ENCODE results near the gene BMP2K. TPM values are rescaled to one million over a fixed set of nuclear protein-coding genes. Genes with fewer than 3 reads are reported as not detected.

The BMP2K gene
- total RNA-seq, 3 donors from 2014 or later (not counting 1 experiment from before 2014, with no cell fraction given) = 10.1 to 13.5 (median 11.7) TPM

GRCh38 chr4:78763251-78763650, 12.9 kb upstream of the BMP2K start:
- ATAC-seq = no peak
- no CpG with 5 or more reads among the region's 1 CpG for WGBS (ENCODE audit: insufficient coverage)

DNA sequence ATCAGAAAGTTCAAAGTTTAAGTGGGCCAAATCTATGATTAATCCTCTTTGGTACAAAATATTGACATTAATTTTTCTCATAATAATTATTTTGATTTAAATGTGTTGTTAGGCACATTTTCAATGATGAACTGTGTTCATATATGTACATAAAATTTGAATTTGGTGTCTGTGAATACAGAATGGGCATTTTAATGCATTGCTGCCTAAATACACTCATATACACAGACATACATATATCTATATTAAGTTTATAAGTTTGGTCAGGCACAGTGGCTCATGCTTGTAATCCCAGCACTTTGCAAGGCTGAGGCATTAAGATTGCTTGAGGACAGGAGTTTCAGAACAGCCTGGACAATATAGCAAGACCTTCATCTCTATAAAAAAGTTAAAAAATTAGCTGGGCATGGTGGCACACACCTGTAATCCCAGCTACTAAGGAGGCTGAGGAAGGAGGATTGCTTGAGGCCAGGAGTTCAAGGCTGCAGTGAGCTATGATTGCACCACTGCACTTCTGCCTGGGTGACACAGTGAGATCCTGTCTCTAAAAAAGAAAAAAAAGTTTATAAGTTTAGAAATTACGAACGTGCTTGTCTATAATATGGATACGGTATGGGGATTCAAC, 12.3 kb upstream of the BMP2K start:
- intact Hi-C loops (cut with micrococcal nuclease) = no loop called here
- no peak overlapping the region for H3K27ac ChIP-seq (ENCODE audit: low read length)

More at GRCh38 chr4:78763251-78763650, 12.9 kb upstream of the BMP2K start:
- DNase-seq = no peak
- Mint-ChIP-seq H3K27ac (no peak overlapping the region), H3K4me3 (no peak overlapping the region), H3K9me3 (no peaks in the 10 kb centered on the region), H3K27me3 (ENCODE audit: low read depth in 2 of 2) (peaks cover 5 to 19% of the 10 kb centered on the region in 2 donors), H3K36me3 (no peaks in the 10 kb centered on the region), H3K4me1 (no peaks in the 10 kb centered on the region)
- Histone ChIP-seq H3K4me1 (ENCODE audit: control insufficient read depth, insufficient read depth, low read length) (no peaks in the 10 kb centered on the region), H3K4me3 (ENCODE audit: low read length) (no peak overlapping the region), H3K9me3 (ENCODE audit: control insufficient read depth, insufficient read depth, low read length) (no peaks in the 10 kb centered on the region), H3K36me3 (ENCODE audit: control insufficient read depth, insufficient read depth, low read length) (no peaks in the 10 kb centered on the region), H3K27me3 (ENCODE audit: control insufficient read depth, insufficient read depth, low read length) (no peaks in the 10 kb centered on the region), H3K27ac (ENCODE audit: low read length) (no peak overlapping the region)
- intact Hi-C loops (cut with micrococcal nuclease) = no loop called here
- TF ChIP-seq, protein P1, sequence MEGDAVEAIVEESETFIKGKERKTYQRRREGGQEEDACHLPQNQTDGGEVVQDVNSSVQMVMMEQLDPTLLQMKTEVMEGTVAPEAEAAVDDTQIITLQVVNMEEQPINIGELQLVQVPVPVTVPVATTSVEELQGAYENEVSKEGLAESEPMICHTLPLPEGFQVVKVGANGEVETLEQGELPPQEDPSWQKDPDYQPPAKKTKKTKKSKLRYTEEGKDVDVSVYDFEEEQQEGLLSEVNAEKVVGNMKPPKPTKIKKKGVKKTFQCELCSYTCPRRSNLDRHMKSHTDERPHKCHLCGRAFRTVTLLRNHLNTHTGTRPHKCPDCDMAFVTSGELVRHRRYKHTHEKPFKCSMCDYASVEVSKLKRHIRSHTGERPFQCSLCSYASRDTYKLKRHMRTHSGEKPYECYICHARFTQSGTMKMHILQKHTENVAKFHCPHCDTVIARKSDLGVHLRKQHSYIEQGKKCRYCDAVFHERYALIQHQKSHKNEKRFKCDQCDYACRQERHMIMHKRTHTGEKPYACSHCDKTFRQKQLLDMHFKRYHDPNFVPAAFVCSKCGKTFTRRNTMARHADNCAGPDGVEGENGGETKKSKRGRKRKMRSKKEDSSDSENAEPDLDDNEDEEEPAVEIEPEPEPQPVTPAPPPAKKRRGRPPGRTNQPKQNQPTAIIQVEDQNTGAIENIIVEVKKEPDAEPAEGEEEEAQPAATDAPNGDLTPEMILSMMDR (IDR thresholded peaks at IDR 0.05) = no peak

GRCh38 chr4:78764498-78764961, 11.6 kb upstream of the BMP2K start:
- no peaks in the 10 kb centered on the region for H3K4me1 ChIP-seq (ENCODE audit: control insufficient read depth, insufficient read depth, low read length)
- no peaks in the 10 kb centered on the region for H3K27me3 ChIP-seq (ENCODE audit: control insufficient read depth, insufficient read depth, low read length)
- DNase-seq (no peak), ATAC-seq (no peak)
- H3K27ac ChIP-seq (ENCODE audit: low read length) = no peak overlapping the region
- H3K4me3 ChIP-seq (ENCODE audit: low read length) = no peak overlapping the region
- Mint-ChIP-seq H3K4me3 (no peak overlapping the region), H3K27me3 (ENCODE audit: low read depth in 2 of 2) (peaks cover 5 to 22% of the 10 kb centered on the region in 2 donors), H3K36me3 (no peaks in the 10 kb centered on the region), H3K27ac (no peak overlapping the region), H3K4me1 (no peaks in the 10 kb centered on the region), H3K9me3 (no peaks in the 10 kb centered on the region)
- H3K9me3 ChIP-seq (ENCODE audit: control insufficient read depth, insufficient read depth, low read length) = no peaks in the 10 kb centered on the region
- TF ChIP-seq, protein P1 (IDR thresholded peaks at IDR 0.05) = no peak
- no peaks in the 10 kb centered on the region for H3K36me3 ChIP-seq (ENCODE audit: control insufficient read depth, insufficient read depth, low read length)
- intact Hi-C loops (cut with micrococcal nuclease) = no loop called here

More for the DNA sequence above, 12.3 kb upstream of the BMP2K start:
- H3K4me3 Mint-ChIP-seq = no peak overlapping the region
- no peak for DNase-seq
- no peaks in the 10 kb centered on the region for H3K4me1 Mint-ChIP-seq
- H3K9me3 Mint-ChIP-seq = no peaks in the 10 kb centered on the region
- WGBS (ENCODE audit: insufficient coverage) = 100% methylated on average over 2 of the region's 3 CpGs
- H3K4me1 ChIP-seq (ENCODE audit: control insufficient read depth, insufficient read depth, low read length) = no peaks in the 10 kb centered on the region
- no peaks in the 10 kb centered on the region for H3K36me3 ChIP-seq (ENCODE audit: control insufficient read depth, insufficient read depth, low read length)
- no peaks in the 10 kb centered on the region for H3K36me3 Mint-ChIP-seq
- TF ChIP-seq, protein P1 (IDR thresholded peaks at IDR 0.05) = no peak
- H3K27me3 ChIP-seq (ENCODE audit: control insufficient read depth, insufficient read depth, low read length) = no peaks in the 10 kb centered on the region
- peaks cover 5 to 22% of the 10 kb centered on the region in 2 donors for H3K27me3 Mint-ChIP-seq (ENCODE audit: low read depth in 2 of 2)
- ATAC-seq = no peak
- no peak overlapping the region for H3K27ac Mint-ChIP-seq
- H3K4me3 ChIP-seq (ENCODE audit: low read length) = no peak overlapping the region
- H3K9me3 ChIP-seq (ENCODE audit: control insufficient read depth, insufficient read depth, low read length) = no peaks in the 10 kb centered on the region

Data from natural killer cell (primary cell).